ENCODE results near the gene YIF1B.
A peak's percentile ranks its signal among the peaks of the same experiment; 100 is the strongest.
"Not testable (repeated sequence)": the region's sequence is repeated elsewhere in the genome, so short reads cannot be mapped to it uniquely, and the experiment has no call there.

YIF1B gene

DNA sequence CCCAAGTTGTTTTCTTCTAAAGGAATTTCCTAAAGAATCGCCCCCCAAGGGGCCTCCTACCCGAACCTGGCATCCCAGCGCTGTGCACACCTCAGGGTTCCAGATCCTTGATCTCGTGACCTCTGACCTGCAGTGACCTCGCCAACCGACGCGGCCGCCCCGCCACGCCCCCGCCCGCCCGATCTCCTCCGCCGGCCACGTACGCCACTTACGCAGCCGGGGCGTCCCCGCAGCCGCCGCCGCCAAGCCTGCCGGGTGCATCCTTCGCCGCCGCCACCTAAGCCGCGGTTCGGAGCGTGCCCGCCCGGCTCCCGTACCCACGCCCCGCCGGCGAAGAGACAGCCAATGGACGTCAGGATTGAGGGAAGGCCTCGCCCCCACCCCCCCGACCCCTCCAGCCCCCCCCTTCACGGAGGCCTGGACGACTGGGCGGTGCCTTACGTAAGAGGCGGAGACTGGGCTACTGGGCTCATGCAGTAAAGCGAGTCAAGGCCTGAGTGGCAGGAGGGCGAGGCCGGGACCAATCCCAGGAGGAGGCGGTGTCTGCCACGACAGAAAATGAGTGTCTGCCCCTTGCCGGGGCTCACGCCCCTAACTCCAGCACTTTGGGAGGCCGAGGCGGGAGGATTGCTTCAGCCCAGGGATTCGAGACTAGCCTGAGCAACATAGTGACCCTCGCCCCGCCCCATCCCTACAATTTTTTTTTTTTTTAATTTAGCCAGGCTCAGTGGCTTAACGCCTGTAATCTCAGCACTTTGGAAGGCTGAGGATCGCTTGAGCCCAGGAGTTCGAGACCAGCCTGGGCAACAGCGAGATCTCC lies at the start of gene YIF1B:
YIF1B (minus strand) TSS at position 291 of the 820 bp plus-strand sequence; CDS start at position 261, 30 bp downstream.
- Histone ChIP-seq H3K9ac (ENCODE audit: low read length) (peak within 1 kb of the TSS; percentile 68), H3K4me1 (ENCODE audit: control insufficient read depth, insufficient read depth, low read length) (peaks cover 26% of the 10 kb centered on the region), H3K27me3 (ENCODE audit: control insufficient read depth, insufficient read depth, low read length) (no peaks in the 10 kb centered on the region), H3K4me3 (ENCODE audit: low read length) (peak within 1 kb of the TSS; percentile 78), H3K36me3 (ENCODE audit: control insufficient read depth, insufficient read depth, low read length) (no peaks in the 10 kb centered on the region), H3K9me3 (ENCODE audit: control insufficient read depth, low read length) (no peaks in the 10 kb centered on the region)

DNA sequence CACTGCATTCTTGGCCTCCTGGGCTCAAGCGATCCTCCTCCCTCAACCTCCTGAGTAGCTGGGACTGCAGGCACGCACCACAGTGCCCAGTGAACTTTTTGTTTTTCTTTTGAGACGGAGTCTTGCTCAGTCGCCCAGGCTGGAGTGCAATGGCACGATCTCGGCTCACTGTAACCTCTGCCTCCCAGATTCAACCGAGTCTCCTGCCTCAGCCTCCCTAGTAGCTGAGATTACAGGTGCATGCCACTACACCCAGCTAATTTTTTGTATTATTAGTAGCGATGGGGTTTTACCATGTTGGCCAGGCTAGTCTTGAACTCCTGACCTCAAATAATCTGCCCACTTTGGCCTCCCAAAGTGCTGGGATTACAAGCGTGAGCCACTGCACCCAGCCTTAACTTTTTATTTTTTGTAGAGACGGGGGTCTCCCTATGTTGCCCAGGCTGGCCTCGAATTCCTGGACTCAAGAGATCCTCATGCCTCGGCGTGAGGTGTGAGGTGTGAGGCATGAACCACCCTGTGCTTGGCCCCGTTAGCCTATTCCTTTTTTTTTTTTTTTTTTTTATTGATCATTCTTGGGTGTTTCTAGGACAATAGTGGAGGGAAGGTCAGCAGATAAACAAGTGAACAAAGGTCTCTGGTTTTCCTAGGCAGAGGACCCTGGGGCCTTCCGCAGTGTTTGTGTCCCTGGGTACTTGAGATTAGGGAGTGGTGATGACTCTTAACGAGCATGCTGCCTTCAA lies 47.4 kb upstream of the YIF1B start:
- not testable (repeated sequence) for H3K4me3 ChIP-seq (ENCODE audit: low read length); H3K9ac ChIP-seq (ENCODE audit: low read length); H3K36me3 ChIP-seq (ENCODE audit: control insufficient read depth, insufficient read depth, low read length); H3K9me3 ChIP-seq (ENCODE audit: control insufficient read depth, low read length)
- peaks cover 11% of the 10 kb centered on the region for H3K4me1 ChIP-seq (ENCODE audit: control insufficient read depth, insufficient read depth, low read length)
- peaks cover 32% of the 10 kb centered on the region for H3K27me3 ChIP-seq (ENCODE audit: control insufficient read depth, insufficient read depth, low read length)

- Histone ChIP-seq H3K4me3 (ENCODE audit: low read length) (peak overlapping the region; percentile 36), H3K9ac (ENCODE audit: low read length) (peak overlapping the region; percentile 8), H3K9me3 (ENCODE audit: control insufficient read depth, low read length) (no peaks in the 10 kb centered on the region), H3K27me3 (ENCODE audit: control insufficient read depth, insufficient read depth, low read length) (peaks cover 33% of the 10 kb centered on the region), H3K4me1 (ENCODE audit: control insufficient read depth, insufficient read depth, low read length) (peaks cover 11% of the 10 kb centered on the region), H3K36me3 (ENCODE audit: control insufficient read depth, insufficient read depth, low read length) (no peaks in the 10 kb centered on the region)
These were observed 46.6 kb upstream of the YIF1B start for GRCh38 chr19:38362076-38362945.

GRCh38 chr19:38361633-38362075 lies 45.9 kb upstream of the YIF1B start:
- Histone ChIP-seq H3K9me3 (ENCODE audit: control insufficient read depth, low read length) (no peaks in the 10 kb centered on the region), H3K9ac (ENCODE audit: low read length) (no peak overlapping the region), H3K4me1 (ENCODE audit: control insufficient read depth, insufficient read depth, low read length) (peaks cover 11% of the 10 kb centered on the region), H3K4me3 (ENCODE audit: low read length) (peak overlapping the region; percentile 36), H3K36me3 (ENCODE audit: control insufficient read depth, insufficient read depth, low read length) (no peaks in the 10 kb centered on the region), H3K27me3 (ENCODE audit: control insufficient read depth, insufficient read depth, low read length) (peaks cover 33% of the 10 kb centered on the region)

GRCh38 chr19:38360839-38361631 lies 45.3 kb upstream of the YIF1B start:
- H3K9me3 ChIP-seq (ENCODE audit: control insufficient read depth, low read length) = no peaks in the 10 kb centered on the region
- no peak overlapping the region for H3K4me3 ChIP-seq (ENCODE audit: low read length)
- peaks cover 11% of the 10 kb centered on the region for H3K4me1 ChIP-seq (ENCODE audit: control insufficient read depth, insufficient read depth, low read length)
- H3K9ac ChIP-seq (ENCODE audit: low read length) = no peak overlapping the region
- peaks cover 38% of the 10 kb centered on the region for H3K27me3 ChIP-seq (ENCODE audit: control insufficient read depth, insufficient read depth, low read length)
- H3K36me3 ChIP-seq (ENCODE audit: control insufficient read depth, insufficient read depth, low read length) = no peaks in the 10 kb centered on the region

DNA sequence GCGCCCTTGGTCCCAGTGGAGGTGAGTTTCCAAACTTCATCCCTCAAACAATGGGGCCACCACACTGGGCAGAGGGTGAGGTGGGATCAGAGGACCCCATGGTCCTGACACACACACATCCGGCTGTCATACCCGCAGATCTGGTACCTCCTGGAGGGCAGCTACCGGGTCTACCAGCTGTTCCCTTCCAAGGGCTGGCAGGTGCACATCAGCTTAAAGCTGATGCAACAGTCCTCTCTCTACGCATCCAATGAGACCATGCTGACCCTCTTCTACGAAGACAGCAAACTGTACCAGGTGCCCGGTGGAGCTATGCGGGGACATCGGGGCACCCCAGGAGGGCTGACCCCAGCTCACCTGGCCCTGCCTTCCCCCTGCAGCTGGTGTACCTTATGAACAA lies 44.6 kb upstream of the YIF1B start:
- peaks cover 38% of the 10 kb centered on the region for H3K27me3 ChIP-seq (ENCODE audit: control insufficient read depth, insufficient read depth, low read length)
- H3K9ac ChIP-seq (ENCODE audit: low read length) = no peak overlapping the region
- peaks cover 11% of the 10 kb centered on the region for H3K4me1 ChIP-seq (ENCODE audit: control insufficient read depth, insufficient read depth, low read length)
- H3K9me3 ChIP-seq (ENCODE audit: control insufficient read depth, low read length) = no peaks in the 10 kb centered on the region
- no peak overlapping the region for H3K4me3 ChIP-seq (ENCODE audit: low read length)
- no peaks in the 10 kb centered on the region for H3K36me3 ChIP-seq (ENCODE audit: control insufficient read depth, insufficient read depth, low read length)

DNA sequence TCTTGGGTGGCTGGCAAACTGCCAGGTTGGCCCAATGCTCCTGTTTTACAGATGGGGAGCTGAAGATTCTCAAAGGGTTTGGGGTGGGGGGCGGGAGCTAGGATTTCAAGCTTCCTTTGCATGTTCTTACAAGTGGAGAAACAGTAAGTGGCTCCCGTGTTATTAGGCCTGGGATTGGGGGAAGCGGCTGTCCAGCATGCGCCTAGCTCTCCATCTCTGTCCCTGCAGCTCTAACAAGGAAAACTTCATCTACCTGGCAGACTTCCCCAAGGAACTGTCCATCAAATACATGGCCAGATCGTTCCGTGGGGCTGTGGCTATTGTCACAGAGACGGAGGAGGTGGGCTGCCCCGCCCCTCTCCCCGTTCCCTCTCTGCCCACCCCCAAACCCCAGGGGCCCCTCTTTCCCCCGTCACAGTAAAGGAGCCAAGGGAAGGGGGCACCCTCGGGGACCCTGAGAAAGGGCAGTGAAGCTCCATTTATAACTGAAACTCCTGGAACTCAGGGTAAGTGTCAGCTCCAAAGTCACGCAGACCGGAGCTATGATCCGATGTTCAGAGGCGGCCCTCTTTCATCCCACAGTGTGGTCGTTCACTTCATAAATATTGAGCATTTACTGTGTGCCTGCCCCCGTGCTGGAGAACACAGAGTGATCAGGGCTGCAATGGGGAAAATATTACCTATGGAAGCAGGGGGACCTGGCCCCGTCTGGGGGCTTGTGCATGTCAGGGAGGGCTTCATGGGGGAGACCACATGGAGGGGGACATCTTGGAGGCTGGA lies 43.7 kb upstream of the YIF1B start:
- Histone ChIP-seq H3K9ac (ENCODE audit: low read length) (no peak overlapping the region), H3K27me3 (ENCODE audit: control insufficient read depth, insufficient read depth, low read length) (peaks cover 35% of the 10 kb centered on the region), H3K9me3 (ENCODE audit: control insufficient read depth, low read length) (no peaks in the 10 kb centered on the region), H3K36me3 (ENCODE audit: control insufficient read depth, insufficient read depth, low read length) (no peaks in the 10 kb centered on the region), H3K4me1 (ENCODE audit: control insufficient read depth, insufficient read depth, low read length) (peaks cover 11% of the 10 kb centered on the region), H3K4me3 (ENCODE audit: low read length) (no peak overlapping the region)

GRCh38 chr19:38358071-38358470 lies 42.3 kb upstream of the YIF1B start:
- H3K9ac ChIP-seq (ENCODE audit: low read length) = no peak overlapping the region
- no peaks in the 10 kb centered on the region for H3K9me3 ChIP-seq (ENCODE audit: control insufficient read depth, low read length)
- H3K4me1 ChIP-seq (ENCODE audit: control insufficient read depth, insufficient read depth, low read length) = peaks cover 10% of the 10 kb centered on the region
- no peak overlapping the region for H3K4me3 ChIP-seq (ENCODE audit: low read length)
- H3K27me3 ChIP-seq (ENCODE audit: control insufficient read depth, insufficient read depth, low read length) = peaks cover 35% of the 10 kb centered on the region
- H3K36me3 ChIP-seq (ENCODE audit: control insufficient read depth, insufficient read depth, low read length) = no peaks in the 10 kb centered on the region

- Histone ChIP-seq H3K36me3 (ENCODE audit: control insufficient read depth, insufficient read depth, low read length) (no peaks in the 10 kb centered on the region), H3K9ac (ENCODE audit: low read length) (no peak overlapping the region), H3K4me1 (ENCODE audit: control insufficient read depth, insufficient read depth, low read length) (no peaks in the 10 kb centered on the region), H3K9me3 (ENCODE audit: control insufficient read depth, low read length) (no peaks in the 10 kb centered on the region), H3K4me3 (ENCODE audit: low read length) (no peak overlapping the region), H3K27me3 (ENCODE audit: control insufficient read depth, insufficient read depth, low read length) (peaks cover 31% of the 10 kb centered on the region)
These were observed 40.3 kb upstream of the YIF1B start for GRCh38 chr19:38355728-38356725.

DNA sequence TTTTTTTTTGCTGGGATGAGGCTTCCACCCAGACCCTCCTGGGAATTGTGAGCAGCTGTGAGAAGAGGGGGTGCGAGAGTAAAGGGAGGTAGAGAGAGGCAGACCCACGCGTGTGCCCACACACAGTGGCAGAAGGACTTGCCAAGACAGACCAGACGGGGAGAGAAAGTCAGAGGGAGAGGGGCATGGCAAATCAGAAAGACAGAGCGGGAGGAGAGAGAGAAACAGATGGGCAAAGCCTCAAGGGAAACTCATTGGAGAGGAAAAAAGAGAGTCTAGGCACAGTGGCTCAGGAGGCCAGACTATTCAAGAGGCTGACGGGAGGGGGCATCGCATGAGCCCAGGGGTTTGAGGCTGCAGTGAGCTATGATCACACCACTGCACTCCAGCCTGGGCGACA lies 36.9 kb upstream of the YIF1B start:
- Histone ChIP-seq H3K9ac (ENCODE audit: low read length) (no peak overlapping the region), H3K4me1 (ENCODE audit: control insufficient read depth, insufficient read depth, low read length) (no peaks in the 10 kb centered on the region), H3K9me3 (ENCODE audit: control insufficient read depth, low read length) (no peaks in the 10 kb centered on the region), H3K27me3 (ENCODE audit: control insufficient read depth, insufficient read depth, low read length) (peaks cover 10% of the 10 kb centered on the region), H3K4me3 (ENCODE audit: low read length) (no peak overlapping the region), H3K36me3 (ENCODE audit: control insufficient read depth, insufficient read depth, low read length) (no peaks in the 10 kb centered on the region)

Measured in mucosa of stomach (tissue), 1 donor.